Inflammatory macrophage treated with lipopolysaccharide for 1 hour (primary cell): ENCODE data around the gene SEC61A2.
A peak's percentile ranks its signal among the peaks of the same experiment; 100 is the strongest.
"Not testable (repeated sequence)": the region's sequence is repeated elsewhere in the genome, so short reads cannot be mapped to it uniquely, and the experiment has no call there.

Experiments
- DNase-seq, 2 donors: peaks; one replicate each; pipeline ENCODE4 v3.0.0-alpha.2; 2020 to 2022

SEC61A2 gene

DNA sequence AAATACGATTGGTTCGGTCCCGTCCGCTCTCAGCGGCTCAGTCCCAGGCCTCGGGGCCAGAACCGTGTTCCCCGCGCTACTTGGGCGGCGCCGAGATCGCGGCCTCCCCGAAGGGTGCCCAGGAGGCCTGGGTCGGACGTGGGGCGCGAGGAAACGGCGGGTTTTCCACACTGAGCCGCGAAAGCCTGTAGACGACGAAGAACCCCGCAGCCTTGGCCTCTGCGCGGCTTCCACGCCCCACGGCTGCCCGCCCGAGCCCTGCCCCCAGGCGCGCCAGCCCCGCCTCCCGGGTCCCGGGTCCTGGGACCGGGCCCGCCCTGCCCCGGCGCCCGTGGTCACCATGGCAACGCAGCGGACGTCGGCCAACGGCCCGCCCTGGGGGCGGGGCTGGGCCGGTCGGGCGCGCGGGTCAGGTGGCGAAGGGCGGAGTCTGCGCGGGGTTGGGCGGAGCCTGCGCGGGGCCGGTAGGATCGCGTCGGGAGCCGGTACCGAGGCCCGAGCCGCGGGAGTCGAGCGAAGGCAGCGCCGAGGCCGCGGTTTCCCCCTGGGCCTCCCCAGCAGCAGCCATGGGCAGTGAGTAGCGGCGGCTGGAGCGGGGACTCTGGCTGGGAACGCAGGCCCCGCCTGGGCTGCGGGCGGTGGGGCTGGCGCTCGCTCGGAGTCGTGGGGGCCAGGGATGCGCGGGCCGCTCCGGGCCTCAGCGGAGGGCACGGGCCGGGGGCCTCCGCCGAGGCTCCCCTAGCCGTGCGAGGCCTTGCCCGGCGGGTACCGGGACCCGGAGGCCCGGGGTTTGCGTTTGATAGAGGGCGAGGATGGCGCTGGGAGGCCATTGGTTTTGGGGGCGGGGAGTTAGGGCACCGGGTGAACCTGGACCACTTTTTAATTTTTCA lies at the start of gene SEC61A2:
TSS of gene SEC61A2 (plus strand) at position 456 of the 890 bp plus-strand sequence. CDS start at position 567, 111 bp downstream.
- DNase-seq, result peak; percentile 91 to 98

DNA sequence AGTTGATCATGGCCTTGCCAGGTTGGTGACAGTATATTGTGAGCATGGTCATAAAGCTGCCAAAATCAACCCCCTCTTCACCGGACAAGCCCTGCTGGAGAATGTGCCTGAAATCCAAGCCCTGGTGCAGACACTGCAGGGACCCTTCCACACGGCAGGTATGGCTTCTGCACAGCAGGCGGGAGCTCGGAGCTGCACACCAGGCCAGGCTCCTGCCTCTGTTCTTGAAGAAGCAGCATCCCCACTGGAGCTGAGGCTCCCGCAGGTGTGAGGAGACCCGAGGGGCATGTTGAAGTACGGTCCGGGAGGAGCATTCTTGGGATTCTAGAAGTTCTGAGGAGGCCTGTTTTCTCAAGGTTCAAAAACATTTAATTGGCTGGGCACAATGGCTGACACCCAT lies 48.0 kb upstream of the SEC61A2 start:
- no peak for DNase-seq

DNA sequence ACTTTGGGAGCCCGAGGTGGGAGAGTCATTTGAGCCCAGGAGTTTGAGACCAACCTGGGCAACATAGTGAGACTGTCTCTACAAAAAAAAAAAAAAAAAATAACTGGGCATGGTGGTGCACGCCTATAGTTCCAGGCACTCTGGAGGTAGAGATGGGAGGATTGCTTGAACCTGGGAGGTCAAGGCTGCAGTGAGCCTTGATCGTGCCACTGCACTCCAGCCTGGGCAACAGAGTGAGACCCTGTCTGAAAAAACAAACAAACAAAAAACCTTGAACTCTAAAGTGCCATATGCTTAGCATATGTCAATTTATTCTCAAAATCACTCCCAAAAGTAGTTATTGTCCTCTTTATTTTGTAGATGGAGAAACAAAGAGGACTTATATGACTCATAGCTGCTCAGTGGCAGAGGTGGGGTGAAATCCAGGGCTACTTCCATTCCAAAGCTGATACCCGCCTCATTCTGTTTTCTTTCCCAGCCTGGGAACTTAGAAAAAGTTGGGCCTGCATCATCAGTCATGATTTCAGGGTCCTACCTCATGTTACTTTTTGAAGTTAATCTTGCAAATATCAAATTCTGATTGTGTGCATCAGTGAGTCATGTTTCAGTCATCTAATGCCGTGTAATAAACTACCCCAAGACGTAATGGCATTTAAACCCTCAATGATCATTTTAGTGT lies 47.5 kb upstream of the SEC61A2 start:
- DNase-seq, result no peak

DNA sequence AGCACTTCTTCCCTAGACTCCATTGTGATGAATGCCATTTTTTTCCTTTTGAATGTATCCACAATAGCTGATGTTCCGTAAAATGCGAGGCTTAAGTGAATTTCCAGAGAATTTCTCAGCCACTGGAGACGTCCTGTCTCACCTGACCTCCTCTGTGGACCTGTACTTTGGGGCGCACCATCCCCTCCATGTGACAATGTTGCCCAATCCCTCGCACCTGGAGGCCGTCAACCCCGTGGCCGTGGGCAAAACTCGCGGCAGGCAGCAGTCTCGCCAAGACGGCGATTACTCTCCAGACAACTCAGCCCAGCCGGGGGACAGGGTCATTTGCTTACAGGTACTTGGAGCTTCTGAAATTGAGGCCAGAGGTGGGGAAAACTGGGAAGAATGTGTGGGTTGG lies 40.6 kb upstream of the SEC61A2 start:
- DNase-seq, result no peak

DNA sequence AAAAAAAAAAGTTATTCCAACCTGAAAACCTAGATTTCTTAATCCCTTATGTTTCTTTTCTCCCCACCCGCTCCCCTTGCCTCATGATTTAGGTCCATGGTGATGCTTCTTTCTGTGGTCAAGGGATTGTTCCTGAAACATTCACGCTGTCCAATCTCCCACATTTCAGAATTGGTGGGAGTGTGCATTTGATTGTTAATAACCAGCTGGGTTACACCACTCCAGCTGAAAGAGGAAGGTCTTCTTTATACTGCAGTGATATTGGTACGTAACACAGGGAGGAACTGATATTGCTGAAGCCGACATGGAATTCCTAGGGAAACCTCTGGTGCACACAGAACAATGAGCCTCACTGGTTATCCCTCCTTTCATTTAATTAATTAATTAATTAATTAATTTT lies 38.1 kb upstream of the SEC61A2 start:
- peak; percentile 41 to 55 for DNase-seq

DNA sequence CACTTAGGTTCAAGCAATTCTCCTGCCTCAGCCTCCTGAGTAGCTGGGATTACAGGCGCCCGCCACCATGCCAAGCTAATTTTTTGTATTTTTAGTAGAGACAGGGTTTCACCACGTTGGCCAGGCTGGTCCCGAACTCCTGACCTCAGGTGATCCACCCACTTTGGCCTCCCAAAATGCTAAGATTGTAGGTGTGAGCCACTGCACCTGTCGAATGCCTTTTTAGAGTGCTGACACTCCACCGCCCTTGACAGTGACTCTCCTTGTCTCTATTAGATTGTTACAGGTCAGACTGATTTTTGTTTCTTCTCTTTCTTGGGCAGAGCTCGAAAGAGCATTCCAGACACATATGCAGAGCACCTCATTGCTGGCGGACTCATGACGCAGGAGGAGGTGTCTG lies 32.1 kb upstream of the SEC61A2 start:
- DNase-seq, result not testable (repeated sequence)

DNA sequence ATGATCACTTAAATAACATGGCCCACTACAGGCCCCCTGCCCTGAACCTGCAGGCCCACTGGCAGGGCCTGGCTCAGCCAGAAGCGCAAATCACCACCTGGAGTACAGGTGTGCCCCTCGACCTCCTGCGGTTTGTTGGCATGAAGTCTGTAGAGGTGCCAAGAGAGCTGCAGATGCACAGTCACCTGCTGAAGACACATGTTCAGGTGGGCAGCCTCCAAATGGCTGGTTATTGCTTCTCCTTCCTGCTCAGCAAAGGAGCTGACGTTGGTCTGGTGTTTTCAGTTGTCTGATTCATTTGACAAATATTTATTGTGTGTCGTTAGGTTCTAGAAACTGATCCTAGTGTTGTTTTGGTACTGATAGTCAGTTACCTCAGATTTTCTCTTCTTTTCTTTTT lies 31.7 kb upstream of the SEC61A2 start:
- DNase-seq, result no peak

DNA sequence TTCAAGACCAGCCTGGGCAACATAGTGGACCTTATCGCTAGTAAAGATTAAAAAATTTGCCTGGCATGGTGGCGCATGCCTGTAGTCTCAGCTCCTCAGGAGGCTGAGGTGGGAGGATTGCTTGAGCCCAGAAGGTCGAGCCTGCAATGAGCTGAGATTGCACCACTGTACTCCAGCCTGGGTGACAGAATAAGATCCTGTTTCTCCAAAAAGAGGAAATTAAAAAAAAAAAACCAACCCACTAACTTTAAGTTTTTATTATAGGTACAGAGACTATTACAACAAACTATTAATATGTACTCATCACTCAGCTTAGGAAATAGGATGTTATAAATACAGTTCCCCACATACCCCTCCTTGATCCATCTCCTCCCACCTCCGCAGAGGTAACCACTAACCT lies 30.5 kb upstream of the SEC61A2 start:
- DNase-seq, result peak in 1 of 2 donors; percentile 22

DNA sequence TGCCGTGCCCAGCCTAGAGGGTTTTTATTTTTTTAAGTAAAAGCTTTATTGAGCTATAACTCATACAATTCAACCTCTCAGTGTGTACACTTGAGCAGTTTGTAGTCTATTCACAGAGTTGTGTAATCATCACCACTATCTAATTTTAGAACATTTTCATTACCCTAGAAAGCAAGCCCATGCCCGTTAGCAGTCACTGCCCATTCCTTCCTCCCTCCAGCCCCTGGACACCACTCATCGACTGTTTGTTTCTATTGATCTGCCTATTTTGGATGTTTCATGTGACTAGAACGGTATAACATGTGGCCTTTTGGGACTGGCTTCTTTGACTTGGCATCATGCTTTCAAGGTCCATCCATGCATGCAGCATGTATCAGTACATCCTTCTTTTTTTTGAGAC lies 25.7 kb upstream of the SEC61A2 start:
- peak; percentile 7 to 32 for DNase-seq

DNA sequence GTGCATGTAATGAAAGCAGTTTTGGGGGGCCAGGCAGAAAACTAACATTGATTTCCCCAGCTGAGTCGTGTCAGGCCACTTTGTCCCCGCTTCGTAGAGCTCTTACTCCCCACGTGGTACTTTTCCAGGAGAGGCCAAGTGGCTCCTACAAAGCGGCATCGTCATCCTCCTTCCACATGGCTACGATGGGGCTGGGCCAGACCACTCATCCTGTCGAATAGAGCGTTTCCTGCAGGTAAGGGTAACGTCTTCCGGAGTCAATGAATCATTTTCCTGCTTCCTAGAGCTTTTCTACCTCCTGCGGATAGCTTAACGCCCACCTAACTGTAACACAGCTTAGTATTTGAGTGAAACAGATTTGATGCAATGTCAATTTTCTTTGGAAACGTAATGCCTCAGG lies 21.7 kb upstream of the SEC61A2 start:
- DNase-seq, result no peak

DNA sequence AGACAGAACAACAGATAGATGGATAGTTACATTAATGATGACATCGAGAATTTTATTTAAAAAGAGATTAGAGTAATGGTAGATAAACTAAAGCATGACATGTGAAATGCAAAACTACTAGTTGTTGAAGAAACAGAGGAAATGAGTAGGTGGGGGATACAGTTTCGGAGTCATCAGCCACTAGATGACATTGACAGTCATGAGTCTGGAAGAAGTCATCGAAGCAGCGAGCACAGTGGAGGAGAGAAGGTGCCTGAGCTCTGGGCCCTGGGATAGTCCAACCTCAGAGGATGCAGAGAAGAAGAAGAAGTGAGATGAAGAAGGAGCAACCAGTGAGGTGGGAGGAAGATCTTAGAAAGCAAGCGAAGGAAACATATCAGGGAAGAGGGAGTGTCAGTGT lies 20.2 kb upstream of the SEC61A2 start:
- peak; percentile 10 to 61 for DNase-seq

DNA sequence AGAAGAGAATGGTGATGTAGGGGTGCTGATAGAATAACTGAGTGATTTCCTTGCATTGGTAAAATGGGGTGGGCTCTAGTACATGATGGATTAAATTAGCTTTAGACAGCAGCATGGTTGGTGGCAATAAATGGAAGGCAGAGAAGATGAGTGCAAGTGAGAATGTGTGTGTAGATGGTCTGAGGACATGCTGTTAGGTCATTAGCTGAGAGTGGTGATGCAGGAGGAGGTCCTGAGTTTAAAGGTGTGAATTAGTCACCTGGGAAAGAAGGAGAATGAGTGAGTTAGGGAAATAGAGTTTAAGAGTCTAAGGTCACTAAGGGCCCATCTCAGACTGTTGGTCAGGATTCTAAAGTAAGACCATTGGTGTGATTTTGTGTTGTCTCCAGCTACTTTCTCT lies 17.9 kb upstream of the SEC61A2 start:
- DNase-seq, result no peak

DNA sequence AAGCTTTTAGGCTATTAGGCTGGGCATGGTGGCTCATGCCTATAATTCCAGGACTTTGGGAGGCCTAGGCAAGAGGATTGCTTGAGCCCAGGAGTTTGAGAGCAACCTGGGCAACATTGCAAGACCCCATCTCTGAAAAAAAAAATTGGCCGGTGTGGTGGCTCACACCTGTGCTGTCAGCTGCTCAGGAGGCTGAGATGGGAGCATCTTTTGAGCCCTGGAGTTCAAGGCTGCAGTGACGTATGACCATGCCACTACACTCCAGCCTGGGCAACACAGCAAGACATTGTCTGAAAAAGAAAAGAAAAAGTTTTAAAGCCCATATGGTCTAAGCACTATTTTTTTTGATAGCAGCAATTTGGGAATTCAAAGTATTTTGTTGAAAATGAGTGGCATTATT lies 15.8 kb upstream of the SEC61A2 start:
- no peak for DNase-seq

DNA sequence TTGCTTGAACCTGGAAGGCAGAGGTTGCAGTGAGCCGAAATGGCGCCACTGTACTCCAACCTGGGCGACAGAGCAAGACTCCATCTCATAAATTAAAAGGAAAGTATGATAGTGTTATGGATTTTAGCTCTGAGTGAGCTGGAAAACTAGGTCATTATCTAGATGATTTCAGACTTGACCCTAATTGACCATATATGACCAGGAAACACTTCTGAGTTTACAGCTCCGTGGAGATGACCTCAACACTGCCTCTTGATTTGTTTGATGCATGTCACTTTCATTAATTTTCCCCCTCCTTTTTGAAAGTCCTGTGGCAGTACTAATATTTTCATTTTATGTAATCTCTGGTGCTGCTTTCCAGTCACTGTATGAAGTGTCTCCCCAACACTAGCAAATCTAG lies 7.8 kb upstream of the SEC61A2 start:
- DNase-seq, result no peak

DNA sequence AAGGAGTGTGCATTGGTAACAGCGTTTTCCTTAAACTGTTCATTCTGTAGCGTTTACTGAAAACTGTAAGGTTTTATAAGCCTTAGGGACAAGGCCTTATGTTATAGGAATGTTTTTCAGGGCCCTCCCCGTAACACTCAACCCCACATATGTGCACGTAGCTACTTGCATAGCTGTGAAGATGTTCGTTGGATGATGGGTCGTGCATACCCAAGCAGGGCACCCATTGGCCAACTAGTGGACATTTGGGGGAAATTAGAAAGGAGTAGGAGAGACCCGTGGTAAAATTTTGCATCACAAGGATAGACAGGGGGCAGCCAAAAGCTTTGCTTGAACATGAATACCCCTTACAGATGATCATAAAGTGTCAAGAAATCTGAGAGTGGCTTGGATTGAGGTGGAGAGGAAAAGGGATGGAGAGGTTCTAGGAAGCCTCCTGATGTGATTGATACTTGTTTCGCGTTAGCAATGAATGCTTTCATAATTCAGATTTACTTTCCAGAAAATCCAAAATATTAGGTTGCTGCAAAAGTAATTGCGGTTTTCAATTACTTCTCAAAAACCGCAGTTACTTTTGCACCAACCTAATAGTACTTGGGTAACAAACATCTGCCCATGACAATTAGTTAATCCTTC lies 878 bp downstream of the SEC61A2 start:
- peak; percentile 23 to 49 for DNase-seq

DNA sequence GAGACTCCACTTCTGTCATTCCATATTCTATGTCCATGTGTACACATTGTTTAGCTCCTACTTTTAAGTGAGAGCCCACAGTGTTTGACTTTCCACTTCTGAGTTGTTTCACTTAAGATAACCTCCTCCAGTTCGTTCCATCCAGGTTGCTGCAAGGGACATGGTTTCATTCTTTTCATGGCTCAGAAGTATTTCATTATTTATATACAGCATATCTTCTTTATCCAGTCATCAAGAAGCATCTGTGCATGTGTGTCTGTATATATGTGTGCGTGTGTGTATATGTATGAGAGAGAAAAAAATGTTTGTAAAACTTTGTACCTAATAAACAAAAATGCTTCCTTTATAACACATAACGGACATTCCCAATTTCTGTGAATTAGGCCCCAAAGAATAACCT lies 6.2 kb downstream of the SEC61A2 start:
- DNase-seq, result no peak

DNA sequence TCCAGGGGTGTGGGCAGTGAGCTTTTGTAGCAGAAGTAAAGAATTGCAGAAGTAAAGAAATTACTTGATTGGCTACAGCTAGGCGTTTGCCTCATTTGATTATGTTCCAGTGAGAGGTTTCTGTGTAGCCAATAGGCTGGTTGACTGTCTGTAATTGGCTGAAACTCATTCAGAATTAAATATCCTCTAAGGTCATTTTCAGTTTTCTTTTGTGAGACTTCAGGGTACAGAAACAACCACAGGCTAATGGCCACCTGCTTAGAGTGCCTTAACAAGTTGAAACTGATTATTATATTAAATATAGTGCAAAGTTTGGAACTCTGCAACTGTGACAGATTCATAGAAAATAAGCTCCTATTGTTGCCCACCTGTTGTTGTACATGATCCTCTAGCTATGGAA lies 10.6 kb downstream of the SEC61A2 start:
- DNase-seq, result no peak

DNA sequence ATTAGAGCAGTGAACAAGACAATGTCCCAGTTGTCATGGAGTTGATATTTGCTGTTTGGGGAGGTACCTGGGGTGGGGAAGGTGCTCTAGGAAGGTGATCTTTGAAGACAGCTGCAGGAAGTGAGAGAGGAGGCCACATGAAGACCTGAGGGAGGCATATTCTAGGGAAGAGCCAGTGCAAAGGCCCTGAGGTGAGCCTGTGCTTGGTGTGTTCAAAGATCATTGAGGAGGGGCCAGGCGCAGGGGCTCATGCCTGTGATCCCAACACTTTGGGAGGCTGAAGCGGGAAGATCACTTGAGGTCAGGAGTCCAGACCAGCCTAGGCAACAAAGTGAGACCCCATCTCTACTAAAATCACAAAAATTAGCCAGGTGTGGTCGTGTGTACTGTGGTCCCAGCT lies 15.1 kb downstream of the SEC61A2 start:
- DNase-seq, result no peak

DNA sequence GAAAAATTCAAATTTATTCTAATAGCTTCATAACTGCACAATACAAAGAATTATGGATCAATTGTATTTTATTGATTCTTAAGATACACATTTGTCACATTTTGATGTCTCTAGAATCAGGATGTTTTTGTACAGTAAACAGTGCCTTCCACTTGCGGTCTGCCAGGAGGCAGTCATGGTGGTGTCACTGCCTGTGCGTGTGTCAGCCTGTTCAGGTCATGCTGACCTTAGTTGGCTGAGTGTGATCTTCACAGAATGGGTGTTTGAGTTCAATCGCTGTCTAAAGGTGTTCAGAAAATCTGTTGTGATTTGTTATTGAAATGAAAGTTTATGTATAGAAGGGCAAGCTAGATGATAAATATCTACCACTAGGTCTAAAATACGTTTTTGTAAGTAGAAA lies 20.7 kb downstream of the SEC61A2 start:
- no peak for DNase-seq

DNA sequence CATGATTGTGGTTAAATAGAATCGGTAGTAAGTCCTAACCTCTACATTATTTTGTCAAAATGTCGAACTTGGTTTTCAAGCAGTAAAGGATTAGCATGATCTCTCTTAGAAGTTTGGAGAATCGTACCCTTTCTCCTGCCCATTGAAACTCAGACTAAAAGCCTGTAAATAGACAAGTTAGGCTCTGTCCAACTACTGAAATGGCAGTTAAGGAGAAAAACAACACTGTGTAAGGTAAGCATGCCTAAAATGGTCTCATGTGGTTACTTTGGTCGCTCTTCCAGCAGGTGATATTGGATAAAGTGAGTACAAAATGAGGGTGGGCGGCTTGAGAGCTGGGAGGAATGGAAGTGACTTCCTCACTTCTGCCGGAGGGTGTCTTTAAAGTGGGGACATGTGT lies 25.0 kb downstream of the SEC61A2 start:
- DNase-seq, result no peak

DNA sequence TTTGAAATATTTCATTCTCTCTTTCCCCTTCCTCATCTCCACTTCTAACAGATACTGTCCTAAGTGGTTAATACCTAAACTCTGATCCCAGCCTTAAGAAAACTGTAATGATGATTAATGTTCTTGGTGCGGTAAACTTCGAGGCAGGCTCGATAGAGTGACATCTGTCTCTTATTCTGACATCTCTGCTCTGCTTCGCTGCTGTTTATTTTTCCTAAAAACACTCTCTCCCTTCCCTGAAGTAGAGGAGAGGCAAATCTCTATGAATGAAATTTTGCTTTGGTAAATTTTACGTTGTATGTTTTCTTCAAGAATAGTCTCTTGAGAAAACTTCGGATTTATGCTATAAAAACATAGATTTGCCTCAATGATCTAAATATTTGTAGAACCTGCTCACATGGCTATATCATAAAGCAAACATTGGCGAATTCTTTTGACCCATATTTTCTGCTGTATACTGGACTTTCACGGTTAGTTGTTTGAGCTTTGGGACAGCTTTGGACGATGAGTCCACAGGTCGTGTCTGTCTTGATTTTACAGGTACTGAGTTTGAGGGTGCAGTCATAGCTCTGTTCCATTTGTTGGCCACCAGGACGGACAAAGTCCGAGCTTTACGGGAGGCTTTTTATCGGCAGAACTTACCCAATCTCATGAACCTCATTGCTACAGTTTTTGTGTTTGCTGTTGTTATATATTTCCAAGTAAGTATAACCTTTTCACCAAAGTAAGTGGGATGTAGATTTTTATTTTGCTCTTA lies 27.1 kb downstream of the SEC61A2 start:
- DNase-seq, result no peak

DNA sequence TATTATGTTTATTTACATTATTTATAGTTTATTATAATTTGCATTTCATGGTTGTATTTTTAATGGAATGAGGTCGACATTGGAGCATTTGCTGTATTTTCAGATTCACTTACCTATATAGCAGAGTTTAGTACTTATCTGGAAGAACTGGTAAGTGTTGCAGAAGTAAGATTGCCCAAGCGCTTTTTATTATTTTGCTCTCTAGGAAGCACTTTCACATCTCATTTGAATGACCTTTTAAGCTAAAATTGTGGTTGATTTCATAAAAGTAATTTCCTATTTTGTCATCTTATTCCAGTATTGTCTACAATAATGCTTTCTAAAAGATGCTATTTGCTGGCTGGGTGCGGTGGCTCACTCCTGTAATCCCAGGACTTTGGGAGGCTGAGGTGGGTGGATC lies 28.6 kb downstream of the SEC61A2 start:
- DNase-seq, result peak; percentile 78 to 89

DNA sequence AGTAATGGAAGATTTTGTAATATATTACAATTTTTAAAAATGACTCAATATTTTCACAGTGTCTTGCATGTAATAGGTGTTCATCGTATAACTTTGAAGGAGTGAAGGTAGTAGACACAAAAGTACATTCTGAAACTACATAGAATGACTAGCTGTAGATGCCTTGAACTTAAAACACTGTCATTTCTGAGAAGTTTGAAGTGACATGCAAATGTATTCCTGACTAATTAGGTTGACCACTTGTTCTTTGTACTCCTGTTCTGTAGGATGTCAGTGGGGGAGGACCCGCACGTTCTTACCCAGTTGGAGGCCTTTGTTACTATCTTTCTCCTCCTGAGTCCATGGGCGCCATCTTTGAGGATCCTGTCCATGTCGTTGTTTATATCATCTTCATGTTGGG lies 31.2 kb downstream of the SEC61A2 start:
- DNase-seq, result no peak
